Measurements from ENCODE around the gene MAT2A. TPM values are rescaled to one million over a fixed set of nuclear protein-coding genes. Genes with fewer than 3 reads are reported as not detected.

The MAT2A gene
- total RNA-seq, 1 donor from 2014 or later: 183 TPM

GRCh38 chr2:85529809-85530208, 9.2 kb upstream of the MAT2A start:
- H3K4me1 Mint-ChIP-seq (ENCODE audit: unreplicated experiment): peaks cover 2% of the 10 kb centered on the region

GRCh38 chr2:85531589-85531988, 7.4 kb upstream of the MAT2A start:
- no peak overlapping the region for H3K27ac Mint-ChIP-seq (ENCODE audit: unreplicated experiment)
- no peak for DNase-seq (ENCODE audit: extremely low spot score, unreplicated experiment)
- peaks cover 2% of the 10 kb centered on the region for H3K36me3 Mint-ChIP-seq (ENCODE audit: unreplicated experiment)
- TF ChIP-seq CTCF (IDR thresholded peaks at IDR 0.05): no peak
- peaks cover 4% of the 10 kb centered on the region for H3K4me1 Mint-ChIP-seq (ENCODE audit: unreplicated experiment)
- no peak overlapping the region for H3K4me3 Mint-ChIP-seq (ENCODE audit: unreplicated experiment)
- H3K9me3 Mint-ChIP-seq (ENCODE audit: unreplicated experiment): no peaks in the 10 kb centered on the region
- peaks cover 20% of the 10 kb centered on the region for H3K27me3 Mint-ChIP-seq (ENCODE audit: unreplicated experiment)

More at GRCh38 chr2:85529809-85530208, 9.2 kb upstream of the MAT2A start:
- H3K9me3 Mint-ChIP-seq (ENCODE audit: unreplicated experiment): no peaks in the 10 kb centered on the region
- TF ChIP-seq CTCF (IDR thresholded peaks at IDR 0.05): no peak
- no peak overlapping the region for H3K4me3 Mint-ChIP-seq (ENCODE audit: unreplicated experiment)
- no peak overlapping the region for H3K27ac Mint-ChIP-seq (ENCODE audit: unreplicated experiment)
- peaks cover 21% of the 10 kb centered on the region for H3K27me3 Mint-ChIP-seq (ENCODE audit: unreplicated experiment)
- no peaks in the 10 kb centered on the region for H3K36me3 Mint-ChIP-seq (ENCODE audit: unreplicated experiment)
- DNase-seq (ENCODE audit: extremely low spot score, unreplicated experiment): no peak

- H3K9me3 Mint-ChIP-seq (ENCODE audit: unreplicated experiment): no peaks in the 10 kb centered on the region
- peaks cover 2% of the 10 kb centered on the region for H3K36me3 Mint-ChIP-seq (ENCODE audit: unreplicated experiment)
- H3K27ac Mint-ChIP-seq (ENCODE audit: unreplicated experiment): no peak overlapping the region
- no peak for DNase-seq (ENCODE audit: extremely low spot score, unreplicated experiment)
- H3K4me1 Mint-ChIP-seq (ENCODE audit: unreplicated experiment): peaks cover 19% of the 10 kb centered on the region
- H3K4me3 Mint-ChIP-seq (ENCODE audit: unreplicated experiment): no peak overlapping the region
- H3K27me3 Mint-ChIP-seq (ENCODE audit: unreplicated experiment): peaks cover 3% of the 10 kb centered on the region
- no peak for TF ChIP-seq CTCF (IDR thresholded peaks at IDR 0.05)
Observed at GRCh38 chr2:85534099-85534498, 4.9 kb upstream of the MAT2A start.

- no peaks in the 10 kb centered on the region for H3K27me3 Mint-ChIP-seq (ENCODE audit: unreplicated experiment)
- H3K27ac Mint-ChIP-seq (ENCODE audit: unreplicated experiment): no peak overlapping the region
- no peak for TF ChIP-seq CTCF (IDR thresholded peaks at IDR 0.05)
- H3K36me3 Mint-ChIP-seq (ENCODE audit: unreplicated experiment): peaks cover 2% of the 10 kb centered on the region
- H3K4me3 Mint-ChIP-seq (ENCODE audit: unreplicated experiment): no peak overlapping the region
- peaks cover 19% of the 10 kb centered on the region for H3K4me1 Mint-ChIP-seq (ENCODE audit: unreplicated experiment)
- no peaks in the 10 kb centered on the region for H3K9me3 Mint-ChIP-seq (ENCODE audit: unreplicated experiment)
- DNase-seq (ENCODE audit: extremely low spot score, unreplicated experiment): no peak
Observed at GRCh38 chr2:85534881-85535280, 4.1 kb upstream of the MAT2A start.

GRCh38 chr2:85536479-85536878, 2.5 kb upstream of the MAT2A start:
- Mint-ChIP-seq H3K36me3 (ENCODE audit: unreplicated experiment) (peaks cover 13% of the 10 kb centered on the region), H3K4me3 (ENCODE audit: unreplicated experiment) (no peak overlapping the region)
- DNase-seq (ENCODE audit: extremely low spot score, unreplicated experiment): no peak

More at GRCh38 chr2:85536479-85536878, 2.5 kb upstream of the MAT2A start:
- Mint-ChIP-seq H3K27ac (ENCODE audit: unreplicated experiment) (peak overlapping the region; percentile 47), H3K9me3 (ENCODE audit: unreplicated experiment) (no peaks in the 10 kb centered on the region), H3K4me1 (ENCODE audit: unreplicated experiment) (peaks cover 32% of the 10 kb centered on the region), H3K27me3 (ENCODE audit: unreplicated experiment) (no peaks in the 10 kb centered on the region)
- TF ChIP-seq CTCF (IDR thresholded peaks at IDR 0.05): no peak
